Measurements from ENCODE around the gene PARVA.

The PARVA gene

GRCh38 chr11:12377106-12377823 lies at the start of gene PARVA:
Gene PARVA, plus strand, starts transcription at chr11:12377571. Its CDS starts 77 bp downstream, at chr11:12377648.
- TF ChIP-seq GATA3 (IDR thresholded peaks at IDR 0.05; ENCODE audit: low read depth, low read length) (no peak), GATA2 (IDR thresholded peaks at IDR 0.05; ENCODE audit: low read depth, low read length) (no peak)

GRCh38 chr11:12329169-12329568 lies 48.2 kb upstream of the PARVA start:
- TF ChIP-seq GATA3 (IDR thresholded peaks at IDR 0.05; ENCODE audit: low read depth, low read length) (no peak), GATA2 (IDR thresholded peaks at IDR 0.05; ENCODE audit: low read depth, low read length) (0 out of 2 replicates have a peak, but pooled peaks have one; percentile 6)

- TF ChIP-seq GATA3 (IDR thresholded peaks at IDR 0.05; ENCODE audit: low read depth, low read length) (no peak), GATA2 (IDR thresholded peaks at IDR 0.05; ENCODE audit: low read depth, low read length) (no peak)
Observed at GRCh38 chr11:12329797-12330196, 47.6 kb upstream of the PARVA start.

- TF ChIP-seq GATA2 (IDR thresholded peaks at IDR 0.05; ENCODE audit: low read depth, low read length) (no peak), GATA3 (IDR thresholded peaks at IDR 0.05; ENCODE audit: low read depth, low read length) (no peak)
Observed at GRCh38 chr11:12330485-12331231, 46.7 kb upstream of the PARVA start.

GRCh38 chr11:12331239-12331874 lies 46.0 kb upstream of the PARVA start:
- TF ChIP-seq GATA2 (IDR thresholded peaks at IDR 0.05; ENCODE audit: low read depth, low read length) (no peak), GATA3 (IDR thresholded peaks at IDR 0.05; ENCODE audit: low read depth, low read length) (no peak)

- TF ChIP-seq GATA2 (IDR thresholded peaks at IDR 0.05; ENCODE audit: low read depth, low read length) (no peak), GATA3 (IDR thresholded peaks at IDR 0.05; ENCODE audit: low read depth, low read length) (no peak)
Observed at GRCh38 chr11:12343526-12343925, 33.8 kb upstream of the PARVA start.

- no peak for TF ChIP-seq GATA2 (IDR thresholded peaks at IDR 0.05; ENCODE audit: low read depth, low read length)
- no peak for TF ChIP-seq GATA3 (IDR thresholded peaks at IDR 0.05; ENCODE audit: low read depth, low read length)
Observed at GRCh38 chr11:12353534-12353933, 23.8 kb upstream of the PARVA start.

GRCh38 chr11:12354750-12355545 lies 22.4 kb upstream of the PARVA start:
- TF ChIP-seq GATA2 (IDR thresholded peaks at IDR 0.05; ENCODE audit: low read depth, low read length) = no peak
- TF ChIP-seq GATA3 (IDR thresholded peaks at IDR 0.05; ENCODE audit: low read depth, low read length) = no peak

- no peak for TF ChIP-seq GATA2 (IDR thresholded peaks at IDR 0.05; ENCODE audit: low read depth, low read length)
- no peak for TF ChIP-seq GATA3 (IDR thresholded peaks at IDR 0.05; ENCODE audit: low read depth, low read length)
Observed at GRCh38 chr11:12356944-12357655, 20.3 kb upstream of the PARVA start.

GRCh38 chr11:12358302-12359188 lies 18.8 kb upstream of the PARVA start:
- no peak for TF ChIP-seq GATA3 (IDR thresholded peaks at IDR 0.05; ENCODE audit: low read depth, low read length)
- TF ChIP-seq GATA2 (IDR thresholded peaks at IDR 0.05; ENCODE audit: low read depth, low read length) = no peak

- no peak for TF ChIP-seq GATA3 (IDR thresholded peaks at IDR 0.05; ENCODE audit: low read depth, low read length)
Observed at GRCh38 chr11:12359761-12360160, 17.6 kb upstream of the PARVA start.

GRCh38 chr11:12361682-12362081 lies 15.7 kb upstream of the PARVA start:
- no peak for TF ChIP-seq GATA3 (IDR thresholded peaks at IDR 0.05; ENCODE audit: low read depth, low read length)
- no peak for TF ChIP-seq GATA2 (IDR thresholded peaks at IDR 0.05; ENCODE audit: low read depth, low read length)
